HL-60 (cell line): ENCODE measurements around the gene CISD3.
A peak's percentile ranks its signal among the peaks of the same experiment; 100 is the strongest.

Source experiments
- DNase-seq, 2 experiments: peaks; one replicate each; pipeline ENCODE4 v3.0.0-alpha.2; 2010 to 2020; ENCODE audit warnings: low read depth in 1 of 2, low spot score in 1 of 2
- H3K27ac ChIP-seq: fragments of 250-450 bp; sonication (Bioruptor Pico); replicated peaks from 2 replicates; pipeline ENCODE4 v1.5.1; 2020; ENCODE audit warnings: mild to moderate bottlenecking, moderate library complexity
- H3K27me3 ChIP-seq: fragments of 250-450 bp; sonication (Bioruptor Pico); 2 replicates; pipeline ENCODE4 v1.5.1; 2021; ENCODE audit warnings: mild to moderate bottlenecking, moderate library complexity; ENCODE audit not compliant: insufficient read depth, poor library complexity, severe bottlenecking
- H3K4me3 ChIP-seq: replicated peaks from 2 replicates; pipeline ENCODE4 v1.5.1; 2011; ENCODE audit warnings: mild to moderate bottlenecking, control low read depth, low read length; ENCODE audit not compliant: insufficient read depth
- GABPA ChIP-seq: IDR thresholded peaks from 2 replicates; pipeline ENCODE4 v1.6.1; 2012; ENCODE audit warnings: low read depth
- POLR2AphosphoS5 ChIP-seq: IDR thresholded peaks from 2 replicates; pipeline ENCODE4 v1.6.1; 2012; ENCODE audit warnings: low read depth
- SPI1 ChIP-seq: IDR thresholded peaks from 2 replicates; pipeline ENCODE4 v1.6.1; 2012; ENCODE audit warnings: low read depth, mild to moderate bottlenecking, borderline replicate concordance
- TF ChIP-seq, protein P1 (sequence below): IDR thresholded peaks from 2 replicates; pipeline ENCODE4 v1.6.1; 2012; ENCODE audit warnings: low read depth; ENCODE audit not compliant: insufficient replicate concordance
- TF ChIP-seq, protein P2 (sequence below): IDR thresholded peaks from one replicate; pipeline ENCODE4 v1.5.1; 2011; ENCODE audit warnings: low read length, control low read depth, inconsistent platforms; ENCODE audit not compliant: insufficient read depth

The CISD3 gene

DNA sequence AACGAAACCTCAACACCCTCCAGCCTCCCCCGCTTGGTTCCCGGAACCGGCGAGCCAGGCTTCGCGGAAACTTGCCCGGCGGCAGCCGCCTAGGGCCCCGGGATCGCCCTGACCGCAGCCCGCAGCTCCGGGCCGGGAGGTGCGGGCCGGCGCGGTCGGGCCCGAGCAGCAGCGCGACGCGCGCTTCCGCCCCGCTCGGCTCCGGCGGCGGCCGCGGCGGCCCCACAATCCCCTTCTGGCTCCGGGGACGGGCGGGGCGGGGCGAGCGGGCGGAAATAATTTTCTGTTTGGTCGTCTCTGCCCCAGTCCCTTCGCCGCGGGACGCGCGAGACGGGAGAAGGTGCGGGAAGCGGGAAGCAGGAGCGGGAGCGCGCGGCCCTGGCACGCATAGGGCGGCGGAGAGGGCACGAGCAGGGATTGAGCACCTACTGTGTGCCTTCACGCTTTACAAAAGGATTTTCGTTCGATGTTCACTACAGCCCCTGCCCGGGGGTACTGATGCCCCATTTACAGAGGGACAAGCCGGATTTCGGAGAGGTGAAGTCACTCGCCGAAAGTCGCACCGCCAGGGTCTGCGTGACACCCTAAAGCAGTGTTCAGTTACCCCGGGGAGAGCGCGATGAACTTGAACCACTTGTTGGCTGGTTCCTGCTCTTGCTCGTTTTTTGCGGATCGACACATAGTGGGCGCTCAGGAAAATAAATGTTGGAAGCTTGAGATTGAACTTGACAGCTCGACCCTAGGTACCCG is 27.8 kb upstream of the CISD3 start:
- TF ChIP-seq GABPA (peak; percentile 22; the same call in 1 of the 2 replicates), POLR2AphosphoS5 (no peak; the same call in 1 of the 2 replicates), SPI1 (no peak)
- TF ChIP-seq, protein P1, sequence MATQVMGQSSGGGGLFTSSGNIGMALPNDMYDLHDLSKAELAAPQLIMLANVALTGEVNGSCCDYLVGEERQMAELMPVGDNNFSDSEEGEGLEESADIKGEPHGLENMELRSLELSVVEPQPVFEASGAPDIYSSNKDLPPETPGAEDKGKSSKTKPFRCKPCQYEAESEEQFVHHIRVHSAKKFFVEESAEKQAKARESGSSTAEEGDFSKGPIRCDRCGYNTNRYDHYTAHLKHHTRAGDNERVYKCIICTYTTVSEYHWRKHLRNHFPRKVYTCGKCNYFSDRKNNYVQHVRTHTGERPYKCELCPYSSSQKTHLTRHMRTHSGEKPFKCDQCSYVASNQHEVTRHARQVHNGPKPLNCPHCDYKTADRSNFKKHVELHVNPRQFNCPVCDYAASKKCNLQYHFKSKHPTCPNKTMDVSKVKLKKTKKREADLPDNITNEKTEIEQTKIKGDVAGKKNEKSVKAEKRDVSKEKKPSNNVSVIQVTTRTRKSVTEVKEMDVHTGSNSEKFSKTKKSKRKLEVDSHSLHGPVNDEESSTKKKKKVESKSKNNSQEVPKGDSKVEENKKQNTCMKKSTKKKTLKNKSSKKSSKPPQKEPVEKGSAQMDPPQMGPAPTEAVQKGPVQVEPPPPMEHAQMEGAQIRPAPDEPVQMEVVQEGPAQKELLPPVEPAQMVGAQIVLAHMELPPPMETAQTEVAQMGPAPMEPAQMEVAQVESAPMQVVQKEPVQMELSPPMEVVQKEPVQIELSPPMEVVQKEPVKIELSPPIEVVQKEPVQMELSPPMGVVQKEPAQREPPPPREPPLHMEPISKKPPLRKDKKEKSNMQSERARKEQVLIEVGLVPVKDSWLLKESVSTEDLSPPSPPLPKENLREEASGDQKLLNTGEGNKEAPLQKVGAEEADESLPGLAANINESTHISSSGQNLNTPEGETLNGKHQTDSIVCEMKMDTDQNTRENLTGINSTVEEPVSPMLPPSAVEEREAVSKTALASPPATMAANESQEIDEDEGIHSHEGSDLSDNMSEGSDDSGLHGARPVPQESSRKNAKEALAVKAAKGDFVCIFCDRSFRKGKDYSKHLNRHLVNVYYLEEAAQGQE: no peak
- TF ChIP-seq, protein P2, sequence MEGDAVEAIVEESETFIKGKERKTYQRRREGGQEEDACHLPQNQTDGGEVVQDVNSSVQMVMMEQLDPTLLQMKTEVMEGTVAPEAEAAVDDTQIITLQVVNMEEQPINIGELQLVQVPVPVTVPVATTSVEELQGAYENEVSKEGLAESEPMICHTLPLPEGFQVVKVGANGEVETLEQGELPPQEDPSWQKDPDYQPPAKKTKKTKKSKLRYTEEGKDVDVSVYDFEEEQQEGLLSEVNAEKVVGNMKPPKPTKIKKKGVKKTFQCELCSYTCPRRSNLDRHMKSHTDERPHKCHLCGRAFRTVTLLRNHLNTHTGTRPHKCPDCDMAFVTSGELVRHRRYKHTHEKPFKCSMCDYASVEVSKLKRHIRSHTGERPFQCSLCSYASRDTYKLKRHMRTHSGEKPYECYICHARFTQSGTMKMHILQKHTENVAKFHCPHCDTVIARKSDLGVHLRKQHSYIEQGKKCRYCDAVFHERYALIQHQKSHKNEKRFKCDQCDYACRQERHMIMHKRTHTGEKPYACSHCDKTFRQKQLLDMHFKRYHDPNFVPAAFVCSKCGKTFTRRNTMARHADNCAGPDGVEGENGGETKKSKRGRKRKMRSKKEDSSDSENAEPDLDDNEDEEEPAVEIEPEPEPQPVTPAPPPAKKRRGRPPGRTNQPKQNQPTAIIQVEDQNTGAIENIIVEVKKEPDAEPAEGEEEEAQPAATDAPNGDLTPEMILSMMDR: no peak
- no peaks in the 10 kb centered on the region for H3K27me3 ChIP-seq
- peak; percentile 79 to 90 for DNase-seq

DNA sequence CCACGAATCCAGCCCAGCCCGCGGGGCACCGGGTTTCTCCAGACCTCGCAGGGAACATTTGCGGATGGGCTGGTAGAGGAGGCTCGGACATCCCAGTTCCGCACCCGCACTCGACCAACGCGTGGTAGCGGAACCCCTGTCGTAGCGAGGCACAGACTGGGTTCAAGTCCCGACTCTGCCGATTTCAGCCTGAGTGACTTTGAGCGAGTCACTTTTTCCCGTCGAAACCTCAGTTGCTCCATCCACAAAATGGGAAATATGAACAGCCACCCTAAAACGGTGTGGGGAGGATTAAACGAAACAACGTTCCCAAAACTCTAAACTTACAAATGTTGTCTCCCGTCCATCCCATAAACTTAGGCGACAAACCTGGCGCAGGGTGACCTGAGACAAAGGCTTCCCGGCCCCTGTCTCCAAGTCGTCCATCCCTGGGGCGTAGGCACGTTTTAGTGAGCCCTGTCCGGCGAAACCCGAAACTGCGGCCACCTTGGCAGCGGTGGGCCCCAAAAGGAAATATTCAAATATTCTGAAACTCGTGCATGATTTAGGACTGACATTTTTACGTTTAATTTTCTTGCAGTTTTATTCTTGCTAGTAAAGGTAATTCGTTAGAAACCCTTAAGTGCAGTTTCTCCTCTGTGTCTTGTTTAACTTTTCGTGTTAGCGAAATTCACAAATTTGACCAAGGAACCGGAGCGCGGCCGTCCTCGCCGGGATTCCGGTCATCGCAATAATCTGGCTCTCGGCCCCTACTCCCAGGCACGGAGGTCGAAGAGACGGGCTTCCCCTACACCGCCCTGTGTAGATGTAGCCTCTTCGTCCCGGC is 27.0 kb upstream of the CISD3 start:
- Histone ChIP-seq H3K27me3 (no peaks in the 10 kb centered on the region), H3K4me3 (peak overlapping the region; percentile 40), H3K27ac (peak overlapping the region; percentile 89)
- DNase-seq: no peak
- TF ChIP-seq SPI1: peak; percentile 20; the same call in 1 of the 2 replicates
- no peak for TF ChIP-seq GABPA
- TF ChIP-seq POLR2AphosphoS5: no peak

More for the DNA sequence above, 27.8 kb upstream of the CISD3 start:
- peak overlapping the region; percentile 40 for H3K4me3 ChIP-seq
- peak overlapping the region; percentile 89 for H3K27ac ChIP-seq

DNA sequence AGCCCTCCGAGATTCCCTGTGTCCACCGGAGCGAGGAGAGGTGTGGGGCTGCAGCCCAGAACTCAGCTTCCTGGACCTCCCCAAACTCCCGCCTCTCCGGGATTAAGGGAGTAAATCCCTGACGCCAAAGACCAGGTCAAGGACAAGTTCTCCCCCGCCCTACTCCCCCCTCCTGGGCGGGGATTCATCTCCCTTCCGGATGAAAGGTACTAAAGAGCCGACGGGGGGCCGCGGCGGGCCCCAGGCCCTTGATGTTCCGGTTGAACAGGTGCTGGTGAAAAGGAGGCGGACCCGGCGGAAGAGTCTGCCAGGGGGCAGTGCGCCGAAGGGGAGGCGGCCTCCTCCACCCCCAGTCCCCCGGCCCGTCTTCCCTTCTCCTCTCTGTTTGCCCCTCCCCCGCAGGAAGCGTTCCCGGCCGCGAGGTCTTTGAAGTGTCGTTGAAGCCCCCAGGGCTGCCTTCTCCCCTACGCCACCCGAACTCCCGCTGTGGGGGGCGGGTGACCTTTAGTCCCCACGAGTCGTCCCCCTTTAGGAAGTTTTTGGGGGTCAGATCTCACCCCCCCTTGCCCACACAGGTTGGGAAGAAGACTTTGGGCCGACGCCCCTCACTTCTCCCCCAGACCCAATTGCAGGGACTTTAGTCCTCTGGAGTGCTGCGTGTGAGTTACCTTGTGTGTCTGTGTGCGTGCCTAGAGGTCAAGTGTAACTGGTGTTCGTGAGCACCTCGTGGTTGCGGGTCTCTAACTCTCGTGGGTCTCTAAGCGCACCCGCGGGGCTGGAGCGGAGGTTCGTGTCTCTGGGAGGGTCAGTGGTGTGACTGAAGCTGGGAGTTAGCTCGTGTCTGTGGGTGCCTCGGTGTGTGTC is 26.2 kb upstream of the CISD3 start:
- DNase-seq: peak in 1 of 2 experiments; percentile 77
- H3K27ac ChIP-seq: peak overlapping the region; percentile 89
- H3K4me3 ChIP-seq: peak overlapping the region; percentile 59
- H3K27me3 ChIP-seq: no peaks in the 10 kb centered on the region
- TF ChIP-seq POLR2AphosphoS5 (no peak), GABPA (peak; percentile 16; the same call in 1 of the 2 replicates), SPI1 (no peak)
- TF ChIP-seq, protein P2: no peak

DNA sequence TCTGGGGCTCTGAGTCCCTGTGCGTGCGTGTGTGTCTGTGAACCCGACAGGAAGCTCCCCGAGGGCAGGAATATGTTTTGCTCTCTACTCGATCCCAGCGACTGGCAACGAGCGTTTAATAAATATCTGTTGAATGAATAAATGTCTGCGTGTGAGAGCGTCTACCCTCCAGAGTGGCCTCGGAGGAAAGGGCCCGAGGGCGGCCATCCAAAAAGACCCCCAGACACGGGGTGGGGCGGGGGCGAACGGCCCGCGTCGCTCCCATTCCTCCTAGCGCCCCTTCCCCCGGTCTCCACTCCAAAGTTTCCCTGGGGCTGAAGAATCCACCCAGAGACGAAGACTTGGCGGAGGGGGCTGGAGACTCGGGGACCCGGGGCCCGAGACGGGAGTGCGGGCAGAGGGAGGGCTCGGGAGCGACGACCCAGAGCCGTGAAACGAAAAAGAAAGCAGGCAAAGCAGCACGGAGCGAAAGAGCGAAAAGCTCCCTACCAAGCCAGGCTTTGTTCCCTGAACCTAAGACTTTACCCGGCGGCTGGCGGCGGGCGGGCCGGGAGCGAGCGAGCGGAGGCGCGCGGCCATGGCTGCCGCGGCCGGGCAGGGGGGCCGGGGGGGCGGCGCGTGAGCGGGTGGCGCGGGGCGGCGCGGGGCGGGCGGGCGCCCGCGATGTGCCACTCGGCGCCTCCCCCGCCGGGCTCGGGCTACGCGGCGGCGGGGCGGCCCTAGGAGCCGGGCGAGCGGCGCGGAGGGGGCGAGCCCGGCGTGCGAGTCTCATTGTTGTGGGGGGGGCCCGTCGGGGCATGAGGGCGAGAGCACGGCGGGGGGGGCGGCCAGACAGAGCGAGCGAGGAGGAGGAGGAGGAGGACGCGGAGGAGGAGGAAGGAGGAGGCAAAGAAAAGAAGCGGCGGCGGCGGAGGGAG is 25.3 kb upstream of the CISD3 start, which contains the start of gene MLLT6:
Gene MLLT6 (plus strand): TSS at position 668 of the 917 bp plus-strand sequence. CDS start 360 bp downstream, outside the sequence.
- peak within 1 kb of the TSS; percentile 59 for H3K4me3 ChIP-seq
- TF ChIP-seq GABPA: no peak
- TF ChIP-seq POLR2AphosphoS5: no peak
- TF ChIP-seq SPI1: no peak
- TF ChIP-seq, protein P2: no peak
- TF ChIP-seq, protein P1: no peak
- peak; percentile 72 to 80 for DNase-seq
- no peaks in the 10 kb centered on the region for H3K27me3 ChIP-seq
- peak within 1 kb of the TSS; percentile 89 for H3K27ac ChIP-seq
